MG63 (cell line): ENCODE data around the gene SNRPA1. TPM values are rescaled to one million over a fixed set of nuclear protein-coding genes. Genes with fewer than 3 reads are reported as not detected.

Experiments used
- DNase-seq: peaks from one replicate; pipeline ENCODE4 v3.0.0-alpha.2; 2020
- H3K27me3 ChIP-seq: fragments of 250-450 bp; sonication (Bioruptor Pico); 2 replicates; pipeline ENCODE4 v1.5.1; 2020; ENCODE audit warnings: mild to moderate bottlenecking, moderate library complexity
- H3K36me3 ChIP-seq: fragments of 250-450 bp; sonication (Bioruptor Pico); 2 replicates; pipeline ENCODE4 v1.5.1; 2020; ENCODE audit warnings: mild to moderate bottlenecking, moderate library complexity
- H3K4me3 ChIP-seq: fragments of 250-450 bp; sonication (Bioruptor Pico); 2 replicates; pipeline ENCODE4 v1.5.1; 2020; ENCODE audit warnings: mild to moderate bottlenecking, moderate library complexity
- H3K9me3 ChIP-seq: fragments of 250-450 bp; sonication (Bioruptor Pico); 2 replicates; pipeline ENCODE4 v1.5.1; 2020; ENCODE audit warnings: mild to moderate bottlenecking, moderate library complexity
- total RNA-seq: library from RNA; depleted of rRNA; stranded (reverse); fragments of >200 nt; shearing (Covaris generic); gene quantifications from 2 replicates; pipeline ENCODE4 v1.2.3, GENCODE V29; 2014; ENCODE audit warnings: low replicate concordance

The SNRPA1 gene
- total RNA-seq, 1 experiment from 2014 or later, result 134 TPM

DNA sequence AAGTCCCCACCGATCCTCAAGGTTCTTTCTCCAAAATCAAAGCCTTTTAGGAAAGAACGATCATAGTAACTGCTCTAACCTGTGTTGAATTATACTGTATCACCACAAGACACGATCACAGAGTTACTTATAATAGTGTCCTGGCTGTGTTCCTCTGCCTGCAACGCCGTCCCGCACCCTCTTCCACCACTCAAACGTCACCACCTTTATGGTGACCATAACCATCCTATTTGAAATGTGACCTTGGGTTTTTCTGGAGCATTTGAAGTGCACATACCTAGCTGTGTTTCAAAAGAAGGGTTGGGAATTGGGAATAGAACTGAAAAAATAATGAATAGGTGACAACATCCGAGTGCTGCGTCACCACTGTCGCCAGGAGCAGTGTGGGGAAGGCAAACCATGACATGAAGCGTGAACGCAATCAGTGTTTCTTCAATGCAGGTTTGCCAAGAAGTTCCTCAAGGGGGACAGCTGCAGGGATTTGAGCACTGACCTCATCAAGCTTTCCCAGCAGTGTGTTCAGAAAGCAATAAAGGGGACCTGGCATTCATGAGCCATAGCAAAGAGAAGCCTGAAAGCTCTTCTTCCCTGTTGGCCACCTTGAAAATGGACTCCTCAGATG lies 17.0 kb downstream of the SNRPA1 start:
- Histone ChIP-seq H3K36me3 (peaks cover 67% of the 10 kb centered on the region), H3K27me3 (no peaks in the 10 kb centered on the region)

GRCh38 chr15:101277038-101277822 lies 17.8 kb downstream of the SNRPA1 start, which contains the start of gene SELENOS:
Gene SELENOS, minus strand, starts transcription at chr15:101277485. Its CDS starts 68 bp downstream, at chr15:101277417.
- peaks cover 67% of the 10 kb centered on the region for H3K36me3 ChIP-seq
- H3K9me3 ChIP-seq, result no peaks in the 10 kb centered on the region
- no peaks in the 10 kb centered on the region for H3K27me3 ChIP-seq
- H3K4me3 ChIP-seq, result peak within 1 kb of the TSS; percentile 92
- peak; percentile 90 for DNase-seq

More for the DNA sequence above, 17.0 kb downstream of the SNRPA1 start:
- DNase-seq, result no peak
- Histone ChIP-seq H3K9me3 (no peaks in the 10 kb centered on the region), H3K4me3 (peak overlapping the region; percentile 92)

DNA sequence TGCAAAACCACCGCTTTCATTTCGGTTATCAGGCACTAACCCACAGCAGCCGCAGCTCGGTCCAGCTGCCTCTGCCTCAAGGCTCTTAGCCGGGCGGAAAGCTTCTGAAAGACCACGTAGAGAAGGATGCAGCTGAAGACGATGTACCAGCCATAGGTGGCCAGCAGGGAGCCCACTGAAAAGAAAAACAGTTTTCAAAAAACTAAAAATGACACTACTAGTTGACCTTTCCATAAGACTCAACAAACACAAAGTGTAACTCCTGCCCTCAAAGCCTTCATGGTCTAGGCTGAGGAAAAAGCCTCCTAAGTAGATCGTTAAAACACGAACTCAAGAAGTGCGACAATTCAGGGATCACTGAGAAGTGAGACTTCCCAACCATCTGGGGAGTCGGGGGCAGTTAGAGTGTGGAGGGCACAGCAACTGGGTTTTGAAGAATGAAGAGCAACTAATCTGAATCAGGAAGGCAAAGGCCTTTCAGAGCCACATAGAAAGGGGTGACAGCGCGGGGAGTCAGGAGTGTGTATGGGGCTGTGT lies 18.5 kb downstream of the SNRPA1 start:
- no peak for DNase-seq
- Histone ChIP-seq H3K27me3 (no peaks in the 10 kb centered on the region), H3K36me3 (peaks cover 67% of the 10 kb centered on the region), H3K9me3 (no peaks in the 10 kb centered on the region), H3K4me3 (peak overlapping the region; percentile 92)

DNA sequence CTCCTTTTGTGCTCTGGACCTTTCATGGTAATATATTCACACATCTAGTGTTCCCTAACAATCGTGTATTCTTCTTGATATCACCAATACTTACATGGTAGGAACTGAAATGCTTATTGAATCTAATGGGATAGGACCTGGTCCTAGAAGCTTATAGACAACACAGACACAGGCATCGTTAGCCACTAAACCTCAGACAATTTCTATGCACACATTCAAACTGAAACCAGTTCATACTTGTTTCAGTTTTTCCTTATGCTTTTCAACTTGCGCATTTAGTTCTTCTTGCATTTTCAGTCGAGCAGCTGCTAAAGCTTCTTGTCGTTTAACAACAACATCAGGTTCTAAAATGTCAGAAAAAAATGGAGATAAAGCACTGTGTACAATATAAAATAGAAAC lies 20.0 kb downstream of the SNRPA1 start:
- no peak for DNase-seq
- Histone ChIP-seq H3K36me3 (peaks cover 67% of the 10 kb centered on the region), H3K9me3 (no peaks in the 10 kb centered on the region), H3K4me3 (no peak overlapping the region), H3K27me3 (no peaks in the 10 kb centered on the region)

DNA sequence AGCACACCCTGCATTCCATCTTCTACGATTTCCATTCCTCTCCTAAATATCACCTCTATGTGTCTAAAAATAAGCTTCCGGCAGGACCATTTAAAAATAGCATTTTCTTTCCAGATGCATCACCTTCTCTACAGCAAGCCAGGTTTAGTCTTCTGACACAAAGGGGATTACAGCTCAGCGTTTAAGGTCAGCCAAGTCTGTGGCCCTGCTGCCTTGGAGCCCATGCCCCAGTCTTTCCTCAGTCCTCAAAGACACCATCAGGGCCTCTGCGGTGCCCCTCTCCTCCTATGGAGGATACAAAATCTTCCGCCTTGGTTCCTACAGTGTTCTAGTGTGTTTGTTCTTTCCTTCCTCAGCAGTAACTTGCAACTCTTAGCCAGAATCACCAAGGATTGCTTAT lies 21.5 kb downstream of the SNRPA1 start:
- Histone ChIP-seq H3K27me3 (no peaks in the 10 kb centered on the region), H3K9me3 (no peaks in the 10 kb centered on the region), H3K36me3 (peaks cover 71% of the 10 kb centered on the region), H3K4me3 (no peak overlapping the region)
- DNase-seq, result no peak

- Histone ChIP-seq H3K27me3 (no peaks in the 10 kb centered on the region), H3K4me3 (no peak overlapping the region), H3K9me3 (no peaks in the 10 kb centered on the region), H3K36me3 (peaks cover 71% of the 10 kb centered on the region)
- no peak for DNase-seq
Observed at GRCh38 chr15:101272584-101272983, 22.5 kb downstream of the SNRPA1 start.

DNA sequence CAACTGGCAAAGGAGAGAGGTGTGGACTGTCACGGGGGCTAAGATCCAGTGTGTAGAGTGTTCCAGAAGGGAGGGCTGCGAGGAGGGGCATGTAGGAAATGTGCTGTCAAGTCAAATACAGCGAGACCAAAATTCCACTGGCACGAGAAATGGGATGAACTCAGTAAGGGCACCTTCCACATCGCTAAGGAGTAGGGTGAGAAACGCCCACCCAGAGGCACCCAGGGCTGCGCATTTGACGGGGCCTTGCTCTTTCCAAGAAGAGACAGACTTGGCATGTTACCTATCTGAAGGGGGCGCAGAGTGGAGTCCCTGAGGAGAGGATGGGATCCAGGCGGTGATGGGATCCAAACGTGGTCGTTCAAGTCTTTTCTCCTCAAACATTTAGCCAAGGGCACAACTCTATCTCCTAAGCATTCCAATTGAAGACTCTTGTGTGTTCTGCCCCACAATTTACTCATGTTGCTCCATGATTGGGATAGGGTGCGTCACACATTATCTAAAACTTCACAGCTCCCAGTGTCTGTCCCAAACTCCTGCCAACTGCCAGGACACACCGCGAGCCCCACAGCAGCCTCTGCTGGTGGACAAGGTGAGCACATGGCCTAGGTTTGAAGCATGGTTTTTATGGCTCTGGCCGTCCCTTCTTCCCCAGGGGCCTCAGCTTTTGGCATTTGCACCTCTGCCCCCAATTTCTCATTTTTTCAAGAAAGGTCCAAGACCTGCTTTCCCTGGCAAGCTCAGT lies 25.4 kb downstream of the SNRPA1 start:
- peaks cover 57% of the 10 kb centered on the region for H3K36me3 ChIP-seq
- DNase-seq, result peak; percentile 36
- H3K4me3 ChIP-seq, result no peak overlapping the region
- no peaks in the 10 kb centered on the region for H3K9me3 ChIP-seq
- H3K27me3 ChIP-seq, result no peaks in the 10 kb centered on the region

GRCh38 chr15:101267320-101268104 lies 27.5 kb downstream of the SNRPA1 start:
- H3K4me3 ChIP-seq, result no peak overlapping the region

DNA sequence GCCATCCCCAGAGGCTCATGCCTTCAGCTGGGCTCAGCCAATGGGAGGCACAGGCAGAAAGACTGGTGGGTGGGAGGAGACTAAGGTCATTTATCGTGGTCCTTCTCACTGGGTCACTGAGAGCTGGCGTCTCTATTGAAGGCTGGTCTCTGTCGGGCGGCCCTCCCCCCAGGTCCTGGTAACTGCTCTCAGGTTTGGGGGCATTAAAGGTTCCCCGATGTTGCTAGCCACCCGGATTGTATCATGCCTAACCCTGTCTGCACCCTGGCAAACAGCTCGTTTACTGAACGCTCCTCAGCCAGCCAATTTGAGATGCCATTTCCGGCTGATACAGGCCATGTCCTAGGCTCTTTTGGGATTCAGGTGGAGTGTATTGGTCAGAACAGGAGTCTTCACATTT lies 28.3 kb downstream of the SNRPA1 start:
- Histone ChIP-seq H3K27me3 (no peaks in the 10 kb centered on the region), H3K36me3 (peaks cover 29% of the 10 kb centered on the region), H3K4me3 (no peak overlapping the region), H3K9me3 (no peaks in the 10 kb centered on the region)
- no peak for DNase-seq

More at GRCh38 chr15:101267320-101268104, 27.5 kb downstream of the SNRPA1 start:
- Histone ChIP-seq H3K36me3 (peaks cover 36% of the 10 kb centered on the region), H3K27me3 (no peaks in the 10 kb centered on the region), H3K9me3 (no peaks in the 10 kb centered on the region)
- DNase-seq, result peak; percentile 92

DNA sequence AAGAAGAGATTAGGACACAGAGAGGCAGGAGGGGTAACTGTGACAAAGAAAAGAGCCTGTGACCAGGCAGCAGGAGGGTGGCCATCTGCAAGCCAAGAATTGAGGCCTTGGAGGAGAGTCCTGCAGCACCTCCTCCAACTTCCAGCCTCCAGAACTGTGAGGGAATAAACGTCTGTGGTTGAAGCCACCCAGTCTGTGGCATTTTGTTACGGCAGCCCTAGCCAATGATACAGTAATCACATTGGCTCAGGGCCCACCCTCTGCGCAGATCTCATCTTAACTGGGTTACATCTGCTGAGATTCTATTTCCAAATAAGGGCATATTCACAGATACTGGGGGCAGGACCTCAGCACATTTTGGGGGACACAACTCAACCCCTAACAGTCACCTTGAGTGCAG lies 29.0 kb downstream of the SNRPA1 start:
- H3K27me3 ChIP-seq, result no peaks in the 10 kb centered on the region
- H3K36me3 ChIP-seq, result peaks cover 21% of the 10 kb centered on the region
- no peak overlapping the region for H3K4me3 ChIP-seq
- H3K9me3 ChIP-seq, result no peaks in the 10 kb centered on the region
- DNase-seq, result peak; percentile 56

GRCh38 chr15:101264911-101265641 lies 30.0 kb downstream of the SNRPA1 start:
- Histone ChIP-seq H3K36me3 (peaks cover 12% of the 10 kb centered on the region), H3K27me3 (no peaks in the 10 kb centered on the region), H3K4me3 (no peak overlapping the region), H3K9me3 (no peaks in the 10 kb centered on the region)
- no peak for DNase-seq

GRCh38 chr15:101264011-101264410 lies 31.0 kb downstream of the SNRPA1 start:
- Histone ChIP-seq H3K36me3 (peaks cover 1% of the 10 kb centered on the region), H3K4me3 (no peak overlapping the region), H3K9me3 (no peaks in the 10 kb centered on the region), H3K27me3 (no peaks in the 10 kb centered on the region)
- peak; percentile 32 for DNase-seq

GRCh38 chr15:101262551-101262950 lies 32.5 kb downstream of the SNRPA1 start:
- H3K9me3 ChIP-seq, result no peaks in the 10 kb centered on the region
- DNase-seq, result no peak
- H3K4me3 ChIP-seq, result no peak overlapping the region
- H3K36me3 ChIP-seq, result no peaks in the 10 kb centered on the region
- peaks cover 3% of the 10 kb centered on the region; the same call in 1 of the 2 replicates for H3K27me3 ChIP-seq

- Histone ChIP-seq H3K27me3 (peaks cover 3% of the 10 kb centered on the region; the same call in 1 of the 2 replicates), H3K36me3 (no peaks in the 10 kb centered on the region), H3K4me3 (no peak overlapping the region), H3K9me3 (no peaks in the 10 kb centered on the region)
- peak; percentile 48 for DNase-seq
Observed at GRCh38 chr15:101258238-101259144, 36.6 kb downstream of the SNRPA1 start.

GRCh38 chr15:101256757-101257156 lies 38.3 kb downstream of the SNRPA1 start:
- no peak overlapping the region for H3K4me3 ChIP-seq
- H3K27me3 ChIP-seq, result peaks cover 3% of the 10 kb centered on the region; the same call in 1 of the 2 replicates
- H3K9me3 ChIP-seq, result no peaks in the 10 kb centered on the region
- DNase-seq, result no peak
- no peaks in the 10 kb centered on the region for H3K36me3 ChIP-seq
